Calu3 (cell line): ENCODE measurements around the gene CSF1. TPM values are rescaled to one million over a fixed set of nuclear protein-coding genes. Genes with fewer than 3 reads are reported as not detected.
"Not testable (repeated sequence)": the region's sequence is repeated elsewhere in the genome, so short reads cannot be mapped to it uniquely, and the experiment has no call there.

Experiments
- Bru-seq: library from RNA; stranded (reverse); fragments of 400-500 nt; gene quantifications from one replicate; lab custom pipeline; 2021; lab: Mats Ljungman, UMichigan
- BruChase-seq, 2 experiments: library from RNA; stranded (reverse); fragments of 400-500 nt; gene quantifications; one replicate each; lab custom pipeline; 2021; lab: Mats Ljungman, UMichigan
- BruUV-seq: library from RNA; stranded (reverse); fragments of 400-500 nt; replicated peaks from 2 replicates; lab custom pipeline; 2021; lab: Mats Ljungman, UMichigan
- CTCF ChIA-PET: fragments of 300-600 bp; sonication (Branson Sonifier 250); formaldehyde crosslinking; loops from one replicate; lab custom pipeline; 2022; ENCODE audit warnings: antibody characterized with exemption; lab: Charles Lee
- DNase-seq: peaks from one replicate; pipeline ENCODE4 v3.0.0; 2022
- H3K27ac Mint-ChIP-seq: one replicate; pipeline ENCODE4 v1.8.0; 2022; ENCODE audit warnings: mixed read lengths; ENCODE audit not compliant: unreplicated experiment
- H3K27me3 Mint-ChIP-seq: one replicate; pipeline ENCODE4 v1.8.0; 2022; ENCODE audit warnings: mixed read lengths; ENCODE audit not compliant: unreplicated experiment
- H3K36me3 Mint-ChIP-seq: one replicate; pipeline ENCODE4 v1.8.0; 2022; ENCODE audit warnings: mild to moderate bottlenecking, moderate library complexity, mixed read lengths; ENCODE audit not compliant: insufficient read depth, unreplicated experiment
- H3K4me1 Mint-ChIP-seq: one replicate; pipeline ENCODE4 v1.8.0; 2022; ENCODE audit warnings: mild to moderate bottlenecking, low read depth, mixed read lengths; ENCODE audit not compliant: unreplicated experiment
- H3K4me3 Mint-ChIP-seq: one replicate; pipeline ENCODE4 v1.8.0; 2022; ENCODE audit warnings: mild to moderate bottlenecking, low read depth, moderate library complexity, mixed read lengths; ENCODE audit not compliant: unreplicated experiment
- H3K9me3 Mint-ChIP-seq: one replicate; pipeline ENCODE4 v1.8.0; 2022; ENCODE audit warnings: low read depth, mixed read lengths; ENCODE audit not compliant: unreplicated experiment
- CTCF ChIP-seq: fragments of 200-600 bp; IDR thresholded peaks from one replicate; pipeline ENCODE4 v1.8.0; 2022; ENCODE audit warnings: antibody characterized with exemption; ENCODE audit not compliant: unreplicated experiment
- intact Hi-C: fragments of 100-400 bp; cut with micrococcal nuclease; formaldehyde crosslinking; loops from one replicate; pipeline ENCODE4 v1.10.0; 2022; ENCODE audit not compliant: unreplicated experiment
- long read RNA-seq: library from polyadenylated mRNA; stranded (forward); transcript quantifications from one replicate; pipeline ENCODE4 v2.0.0, GENCODE V29; 2022
- total RNA-seq: library from RNA; stranded (reverse); gene quantifications from 2 replicates; pipeline ENCODE4 v1.2.3, GENCODE V29; 2022

CSF1 gene
- 10.8 and 11.1 TPM in 2 replicates for total RNA-seq
- percentile 41 among the genes with signal in this experiment for Bru-seq, nascent RNA
- BruChase-seq, experiment 1, labeled RNA remaining after a 6-hour chase: percentile 44 among the genes with signal in this experiment
- percentile 44 among the genes with signal in this experiment for BruChase-seq, experiment 2, labeled RNA remaining after a 2-hour chase
- long read RNA-seq, full-length matches to known transcripts: 2 of 6 reads
- long read RNA-seq, partial matches to known transcripts: 2 of 6 reads
- long read RNA-seq, other reads (novel, unspliced or antisense): 2 of 6 reads

DNA sequence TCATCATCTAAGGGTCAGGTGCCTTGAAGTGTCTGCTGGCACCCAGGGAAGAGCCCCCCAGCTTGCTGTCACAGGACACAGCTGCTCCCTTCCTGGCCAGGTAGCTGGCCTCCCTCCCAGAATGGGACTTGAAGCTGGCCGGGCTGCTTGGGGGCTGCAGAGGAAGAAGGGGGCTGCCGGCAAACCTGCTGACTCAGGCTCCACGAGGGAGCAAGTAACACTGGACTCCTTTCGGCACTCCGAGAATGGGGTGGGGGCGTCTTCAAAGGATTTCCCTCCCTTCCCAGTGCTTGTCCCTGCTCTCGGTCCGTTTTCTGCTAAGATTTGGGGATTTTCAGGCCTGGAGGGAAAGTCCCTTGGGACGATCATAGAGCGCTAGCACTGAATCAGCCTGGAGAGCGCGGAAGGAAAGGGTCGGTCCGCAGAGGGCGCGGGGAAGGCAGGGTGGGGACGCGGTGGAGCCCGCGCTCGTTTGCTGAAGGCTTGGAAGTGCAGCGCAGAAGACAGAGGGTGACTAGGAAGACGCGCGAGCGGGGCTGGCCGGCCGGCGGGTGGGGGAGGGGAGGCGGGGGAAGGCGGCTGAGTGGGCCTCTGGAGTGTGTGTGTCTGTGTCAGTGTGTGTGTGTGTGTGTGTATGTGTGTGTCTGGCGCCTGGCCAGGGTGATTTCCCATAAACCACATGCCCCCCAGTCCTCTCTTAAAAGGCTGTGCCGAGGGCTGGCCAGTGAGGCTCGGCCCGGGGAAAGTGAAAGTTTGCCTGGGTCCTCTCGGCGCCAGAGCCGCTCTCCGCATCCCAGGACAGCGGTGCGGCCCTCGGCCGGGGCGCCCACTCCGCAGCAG, at the start of gene CSF1:
Gene CSF1 (plus strand): TSS at position 727 of the 840 bp plus-strand sequence. CDS start 175 bp downstream, outside the sequence.
- intact Hi-C loops: loop anchor here (10.0 kb wide), 1 partner anchor 126 kb away; no protein-coding TSS in a partner anchor
- H3K27ac Mint-ChIP-seq: peak within 1 kb of the TSS; percentile 74
- peak; percentile 45 for DNase-seq
- peak within 1 kb of the TSS; percentile 77 for H3K4me3 Mint-ChIP-seq
- no peak for TF ChIP-seq CTCF
- H3K9me3 Mint-ChIP-seq: no peaks in the 10 kb centered on the region
- CTCF ChIA-PET: no interaction called here
- peaks cover 7% of the 10 kb centered on the region for H3K36me3 Mint-ChIP-seq
- no TSS peak for BruUV-seq
- peaks cover 41% of the 10 kb centered on the region for H3K27me3 Mint-ChIP-seq
- H3K4me1 Mint-ChIP-seq: peaks cover 15% of the 10 kb centered on the region

DNA sequence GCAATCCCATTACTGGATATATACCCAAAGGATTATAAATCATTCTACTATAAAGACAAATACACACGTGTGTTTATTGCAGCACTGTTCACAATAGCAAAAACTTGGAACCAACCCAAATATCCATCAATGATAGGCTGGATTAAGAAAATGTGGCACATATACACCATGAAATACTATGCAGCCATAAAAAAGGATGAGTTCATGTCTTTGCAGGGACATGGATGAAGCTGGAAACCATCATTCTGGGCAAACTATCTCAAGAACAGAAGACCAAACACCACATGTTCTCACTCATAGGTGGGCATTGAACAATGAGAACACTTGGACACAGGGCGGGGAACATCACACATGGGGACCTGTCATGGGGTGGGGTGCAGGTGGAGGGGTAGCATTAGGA, 49.0 kb upstream of the CSF1 start:
- H3K9me3 Mint-ChIP-seq, BruUV-seq, H3K27ac Mint-ChIP-seq, DNase-seq, intact Hi-C loops, CTCF ChIA-PET, H3K36me3 Mint-ChIP-seq, H3K4me3 Mint-ChIP-seq, H3K4me1 Mint-ChIP-seq: not testable (repeated sequence)
- peaks cover 18% of the 10 kb centered on the region for H3K27me3 Mint-ChIP-seq

- TF ChIP-seq CTCF: no peak
- CTCF ChIA-PET: no interaction called here
- peaks cover 9% of the 10 kb centered on the region for H3K9me3 Mint-ChIP-seq
- intact Hi-C loops: no loop called here
- BruUV-seq: no TSS peak
- H3K4me3 Mint-ChIP-seq: no peak overlapping the region
- DNase-seq: no peak
- peaks cover 18% of the 10 kb centered on the region for H3K27me3 Mint-ChIP-seq
- H3K27ac Mint-ChIP-seq: no peak overlapping the region
- H3K36me3 Mint-ChIP-seq: no peaks in the 10 kb centered on the region
- H3K4me1 Mint-ChIP-seq: no peaks in the 10 kb centered on the region
Observed at GRCh38 chr1:109863667-109864046, 47.0 kb upstream of the CSF1 start.

DNA sequence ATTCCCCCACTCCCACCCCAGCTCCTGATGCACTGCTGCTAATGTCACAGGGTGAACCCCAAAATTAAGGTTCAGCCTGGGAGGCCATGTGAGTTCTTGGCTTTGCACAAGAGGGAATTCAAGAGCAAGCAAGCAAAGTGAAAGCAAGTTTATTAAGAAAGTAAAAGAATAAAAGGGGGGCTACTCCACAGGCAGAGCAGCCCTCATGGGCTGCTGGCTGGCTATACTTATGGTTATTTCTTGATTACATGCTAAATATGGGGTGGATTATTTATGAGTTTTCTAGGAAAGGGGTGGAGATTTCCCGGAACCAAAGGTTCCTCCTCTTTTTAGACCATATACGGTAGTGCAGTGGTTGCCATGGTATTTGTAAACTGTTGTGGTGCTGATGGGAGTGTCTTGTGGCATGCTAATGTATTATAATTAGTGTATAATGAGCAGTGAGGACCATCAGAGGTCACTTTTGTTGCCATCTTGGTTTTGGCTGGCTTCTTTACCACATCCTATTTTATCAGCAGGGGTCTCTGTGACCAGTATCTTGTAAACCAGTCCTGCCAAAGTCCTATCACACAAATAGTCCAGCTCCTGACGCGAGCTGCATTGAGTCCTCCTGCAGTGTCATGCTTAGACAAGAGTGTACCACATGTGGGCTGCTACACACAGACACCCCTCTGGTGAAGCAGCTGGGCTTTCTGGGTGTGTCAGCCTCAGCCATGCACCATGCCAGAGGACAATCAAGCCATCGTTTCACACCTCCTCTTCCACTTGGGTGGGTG, 46.4 kb upstream of the CSF1 start:
- no peak overlapping the region for H3K27ac Mint-ChIP-seq
- intact Hi-C loops: no loop called here
- peaks cover 15% of the 10 kb centered on the region for H3K27me3 Mint-ChIP-seq
- no peaks in the 10 kb centered on the region for H3K36me3 Mint-ChIP-seq
- DNase-seq: no peak
- no peak overlapping the region for H3K4me3 Mint-ChIP-seq
- TF ChIP-seq CTCF: no peak
- CTCF ChIA-PET: no interaction called here
- peaks cover 7% of the 10 kb centered on the region for H3K9me3 Mint-ChIP-seq
- no peaks in the 10 kb centered on the region for H3K4me1 Mint-ChIP-seq
- BruUV-seq: no TSS peak
